Cardiac fibroblast (primary cell): ENCODE data around the gene TMEM244.
A peak's percentile ranks its signal among the peaks of the same experiment; 100 is the strongest.

Experiments used
- DNase-seq, 2 donors: peaks; one replicate each; pipeline versions ENCODE4 v3.0.0 to v3.0.0-alpha.2; 2010; ENCODE audit warnings: low read depth in 2 of 2
- H3K4me3 ChIP-seq, 2 donors: replicated peaks in 1 of 2; 1 replicate in 1 of 2; 2 replicates in 1 of 2; pipeline ENCODE4 v1.5.1; 2011; ENCODE audit warnings: low read depth in 2 of 2, low read length in 2 of 2, mild to moderate bottlenecking in 2 of 2, moderate library complexity in 1 of 2
- CTCF ChIP-seq: IDR thresholded peaks from one replicate; pipeline ENCODE4 v1.5.1; 2011; ENCODE audit warnings: low read depth, mild to moderate bottlenecking, low read length, inconsistent platforms

The TMEM244 gene

GRCh38 chr6:129785756-129786135 is 75.4 kb downstream of the TMEM244 start:
- no peak for DNase-seq
- TF ChIP-seq CTCF: no peak
- H3K4me3 ChIP-seq: no peak overlapping the region

GRCh38 chr6:129785047-129785755 is 75.9 kb downstream of the TMEM244 start:
- TF ChIP-seq CTCF: no peak
- no peak overlapping the region for H3K4me3 ChIP-seq

More at GRCh38 chr6:129785047-129785755, 75.9 kb downstream of the TMEM244 start:
- DNase-seq: peak in 1 of 2 donors; percentile 55
